H9 (cell line): ENCODE data around the gene NID1. TPM values are rescaled to one million over a fixed set of nuclear protein-coding genes. Genes with fewer than 3 reads are reported as not detected.

ENCODE experiments used
- DNase-seq: peaks from one replicate; pipeline ENCODE4 v3.0.0-alpha.2; 2017
- H2AFZ ChIP-seq: one replicate; pipeline ENCODE4 v1.6.1; 2013; ENCODE audit warnings: mild to moderate bottlenecking, low read length, control low read depth, moderate library complexity
- H2AK5ac ChIP-seq: 2 replicates; pipeline ENCODE4 v1.6.1; 2013; ENCODE audit warnings: low read length, control low read depth, mixed read lengths; ENCODE audit not compliant: insufficient read length
- H2BK120ac ChIP-seq: one replicate; pipeline ENCODE4 v1.6.1; 2013; ENCODE audit warnings: low read depth, mild to moderate bottlenecking, low read length, control low read depth, inconsistent platforms; ENCODE audit not compliant: poor library complexity, severe bottlenecking
- H2BK12ac ChIP-seq: 2 replicates; pipeline ENCODE4 v1.6.1; 2013; ENCODE audit warnings: low read length, control low read depth, mixed read lengths, low read depth; ENCODE audit not compliant: insufficient read length
- H2BK15ac ChIP-seq: 2 replicates; pipeline ENCODE4 v1.6.1; 2013; ENCODE audit warnings: low read depth, low read length, control low read depth
- H2BK20ac ChIP-seq: one replicate; pipeline ENCODE4 v1.6.1; 2013; ENCODE audit warnings: low read depth, mild to moderate bottlenecking, low read length, control low read depth, inconsistent platforms; ENCODE audit not compliant: poor library complexity, severe bottlenecking
- H2BK5ac ChIP-seq: 2 replicates; pipeline ENCODE4 v1.6.1; 2013; ENCODE audit warnings: low read length, control low read depth, mixed read lengths; ENCODE audit not compliant: insufficient read length
- H3K14ac ChIP-seq: 2 replicates; pipeline ENCODE4 v1.6.1; 2013; ENCODE audit warnings: low read length, control low read depth; ENCODE audit not compliant: insufficient read depth
- H3K18ac ChIP-seq: 2 replicates; pipeline ENCODE4 v1.6.1; 2013; ENCODE audit warnings: low read depth, mild to moderate bottlenecking, mixed read lengths, low read length, control low read depth; ENCODE audit not compliant: insufficient read length
- H3K23ac ChIP-seq: 2 replicates; pipeline ENCODE4 v1.6.1; 2013; ENCODE audit warnings: low read length, control low read depth, mixed read lengths, low read depth; ENCODE audit not compliant: insufficient read length
- H3K23me2 ChIP-seq: 2 replicates; pipeline ENCODE4 v1.6.1; 2013; ENCODE audit warnings: low read depth, mild to moderate bottlenecking, mixed read lengths, low read length, control low read depth; ENCODE audit not compliant: insufficient read length, poor library complexity, severe bottlenecking
- H3K27ac ChIP-seq: 2 replicates; pipeline ENCODE4 v1.5.1; 2013; ENCODE audit warnings: low read length, control low read depth, mixed read lengths, low read depth; ENCODE audit not compliant: insufficient read length
- H3K27me3 ChIP-seq: 2 replicates; pipeline ENCODE4 v1.6.1; 2013; ENCODE audit warnings: low read length, control low read depth, inconsistent platforms; ENCODE audit not compliant: insufficient read depth
- H3K4ac ChIP-seq: 2 replicates; pipeline ENCODE4 v1.6.1; 2013; ENCODE audit warnings: low read depth, mild to moderate bottlenecking, control low read depth, inconsistent platforms, low read length, moderate library complexity
- H3K4me1 ChIP-seq: 2 replicates; pipeline ENCODE4 v1.6.1; 2013; ENCODE audit warnings: low read length, control low read depth, inconsistent platforms; ENCODE audit not compliant: insufficient read depth
- H3K4me2 ChIP-seq: 2 replicates; pipeline ENCODE4 v1.6.1; 2013; ENCODE audit warnings: low read length, control low read depth, mixed read lengths; ENCODE audit not compliant: insufficient read length, insufficient read depth
- H3K56ac ChIP-seq: 2 replicates; pipeline ENCODE4 v1.6.1; 2013; ENCODE audit warnings: low read depth, mild to moderate bottlenecking, mixed read lengths, low read length, control low read depth; ENCODE audit not compliant: insufficient read length
- H3K79me1 ChIP-seq: 2 replicates; pipeline ENCODE4 v1.6.1; 2013; ENCODE audit warnings: low read depth, mild to moderate bottlenecking, moderate library complexity, low read length, control low read depth, inconsistent platforms; ENCODE audit not compliant: insufficient read depth, poor library complexity, severe bottlenecking
- H3K79me2 ChIP-seq: 2 replicates; pipeline ENCODE4 v1.6.1; 2013; ENCODE audit warnings: low read length, control low read depth, inconsistent platforms; ENCODE audit not compliant: insufficient read depth
- H3K9ac ChIP-seq: 2 replicates; pipeline ENCODE4 v1.6.1; 2013; ENCODE audit warnings: low read length, control low read depth, mixed read lengths; ENCODE audit not compliant: insufficient read length; ENCODE audit errors: extremely low read depth
- H3K9me3 ChIP-seq: one replicate; pipeline ENCODE4 v1.6.1; 2013; ENCODE audit warnings: low read depth, low read length, inconsistent platforms; ENCODE audit not compliant: control insufficient read depth
- H3T11ph ChIP-seq: one replicate; pipeline ENCODE4 v1.6.1; 2013; ENCODE audit warnings: mild to moderate bottlenecking, low read length, control low read depth, inconsistent platforms
- H4K20me1 ChIP-seq: one replicate; pipeline ENCODE4 v1.6.1; 2013; ENCODE audit not compliant: control insufficient read depth, insufficient read length, insufficient read depth
- H4K5ac ChIP-seq: 2 replicates; pipeline ENCODE4 v1.6.1; 2013; ENCODE audit warnings: low read depth, mild to moderate bottlenecking, mixed read lengths, low read length, control low read depth; ENCODE audit not compliant: insufficient read length
- H4K8ac ChIP-seq: replicated peaks from 2 replicates; pipeline ENCODE4 v1.6.1; 2013; ENCODE audit warnings: low read length, control low read depth, mixed read lengths, low read depth; ENCODE audit not compliant: insufficient read length
- H4K91ac ChIP-seq: 2 replicates; pipeline ENCODE4 v1.6.1; 2013; ENCODE audit warnings: low read depth, mild to moderate bottlenecking, moderate library complexity, mixed read lengths, low read length, control low read depth; ENCODE audit not compliant: insufficient read length
- H3K27ac Mint-ChIP-seq, 3 experiments: 2 replicates in 2 of 3; 3 replicates in 1 of 3; pipeline ENCODE4 v1.8.0; 2020 to 2021; ENCODE audit warnings: mixed read lengths in 3 of 3, mild to moderate bottlenecking in 1 of 3, moderate library complexity in 1 of 3
- H3K27me3 Mint-ChIP-seq: 2 replicates; pipeline ENCODE4 v1.8.0; 2021; ENCODE audit warnings: low read depth, mild to moderate bottlenecking, moderate library complexity, mixed read lengths
- H3K36me3 Mint-ChIP-seq, 3 experiments: 2 replicates in 2 of 3; 3 replicates in 1 of 3; pipeline ENCODE4 v1.8.0; 2020 to 2021; ENCODE audit warnings: low read depth in 3 of 3, mixed read lengths in 3 of 3; ENCODE audit not compliant: insufficient read depth in 1 of 3
- H3K4me1 Mint-ChIP-seq, 2 experiments: 2 replicates each; pipeline ENCODE4 v1.8.0; 2020; ENCODE audit warnings: mixed read lengths in 2 of 2
- H3K4me3 Mint-ChIP-seq, 2 experiments: 2 replicates in 1 of 2; 3 replicates in 1 of 2; pipeline ENCODE4 v1.8.0; 2020 to 2021; ENCODE audit warnings: mild to moderate bottlenecking in 2 of 2, mixed read lengths in 2 of 2, moderate library complexity in 1 of 2
- H3K9me3 Mint-ChIP-seq, 2 experiments: 2 replicates in 1 of 2; 3 replicates in 1 of 2; pipeline ENCODE4 v1.8.0; 2020; ENCODE audit warnings: mild to moderate bottlenecking in 2 of 2, mixed read lengths in 2 of 2, moderate library complexity in 1 of 2
- CTCF ChIP-seq: fragments of 200-600 bp; sonication (generic); conservative IDR thresholded peaks from 3 replicates; pipeline ENCODE4 v1.8.0; 2021; ENCODE audit warnings: antibody characterized with exemption, mild to moderate bottlenecking
- WGBS: extraction: QIAGEN DNeasy Blood & Tissue Kit; methylation state at CpG from one replicate; pipeline ENCODE4 v1.1.7; 2013; ENCODE audit warnings: missing lambda C conversion rate, low lambda C conversion rate, mixed read lengths; ENCODE audit not compliant: insufficient read length; ENCODE audit errors: extremely low coverage; 5-methylcytosine and 5-hydroxymethylcytosine counted together
- total RNA-seq: library from RNA; stranded (reverse); gene quantifications from 2 replicates; pipeline ENCODE4 v1.2.1, GENCODE V29; 2021

Gene NID1
- total RNA-seq, 1 experiment from 2014 or later, result 28.5 TPM

- Histone ChIP-seq H3K27me3 (no peaks in the 10 kb centered on the region), H4K20me1 (no peaks in the 10 kb centered on the region), H2AFZ (no peak overlapping the region), H3K27ac (no peak overlapping the region), H4K8ac (no peak overlapping the region), H3T11ph (no peak overlapping the region), H3K23ac (no peak overlapping the region), H2AK5ac (no peak overlapping the region), H2BK5ac (no peak overlapping the region), H3K4me1 (no peaks in the 10 kb centered on the region), H2BK120ac (no peak overlapping the region), H3K79me1 (no peaks in the 10 kb centered on the region), H3K18ac (no peak overlapping the region), H3K14ac (no peak overlapping the region), H2BK12ac (no peak overlapping the region), H3K9ac (no peak overlapping the region), H3K9me3 (no peaks in the 10 kb centered on the region), H3K4ac (no peak overlapping the region), H4K5ac (no peak overlapping the region), H3K23me2 (no peaks in the 10 kb centered on the region), H4K91ac (no peak overlapping the region), H2BK15ac (no peak overlapping the region), H2BK20ac (no peak overlapping the region), H3K56ac (no peak overlapping the region), H3K4me2 (no peak overlapping the region), H3K79me2 (no peaks in the 10 kb centered on the region)
- no peak for TF ChIP-seq CTCF
- Mint-ChIP-seq H3K9me3 (no peaks in the 10 kb centered on the region), H3K4me3 (no peak overlapping the region), H3K36me3 (peaks cover 0 to 2% (median 0%) of the 10 kb centered on the region in 3 experiments; a peak in 1 of 7 replicates), H3K4me1 (no peaks in the 10 kb centered on the region), H3K27ac (no peak overlapping the region; a peak in 1 of 7 replicates), H3K27me3 (no peaks in the 10 kb centered on the region)
- no CpG with 5 or more reads among the region's 5 CpGs for WGBS
- DNase-seq, result no peak
Observed at GRCh38 chr1:236009191-236009590, 55.7 kb downstream of the NID1 start.
